Karpas-422 (cell line): ENCODE data around the gene RASSF1. TPM values are rescaled to one million over a fixed set of nuclear protein-coding genes. Genes with fewer than 3 reads are reported as not detected.
A peak's percentile ranks its signal among the peaks of the same experiment; 100 is the strongest.

ENCODE experiments used
- DNase-seq: peaks from one replicate; pipeline ENCODE4 v3.0.0-alpha.2; 2015
- H2AFZ ChIP-seq: fragments of 200-600 bp; sonication (generic); 2 replicates; pipeline ENCODE4 v1.6.1; 2014; ENCODE audit warnings: antibody characterized with exemption, low read length, mixed read lengths
- H3K27ac ChIP-seq: fragments of 200-600 bp; sonication (generic); 2 replicates; pipeline ENCODE4 v1.5.1; 2014; ENCODE audit warnings: mild to moderate bottlenecking, low read length, moderate library complexity
- H3K27me3 ChIP-seq: fragments of 200-600 bp; sonication (generic); 2 replicates; pipeline ENCODE4 v1.6.1; 2014; ENCODE audit warnings: low read length, mixed read lengths
- H3K36me3 ChIP-seq: fragments of 200-600 bp; sonication (generic); 2 replicates; pipeline ENCODE4 v1.6.1; 2014; ENCODE audit warnings: low read length, mixed read lengths; ENCODE audit not compliant: insufficient read depth
- H3K4me1 ChIP-seq: fragments of 200-600 bp; sonication (generic); 2 replicates; pipeline ENCODE4 v1.6.1; 2014; ENCODE audit warnings: mild to moderate bottlenecking, low read length, mixed read lengths
- H3K4me2 ChIP-seq: fragments of 200-600 bp; sonication (generic); 2 replicates; pipeline ENCODE4 v1.6.1; 2014; ENCODE audit warnings: low read length, low read depth, mild to moderate bottlenecking; ENCODE audit not compliant: poor library complexity, severe bottlenecking
- H3K4me3 ChIP-seq: fragments of 200-600 bp; sonication (generic); 2 replicates; pipeline ENCODE4 v1.5.1; 2014; ENCODE audit warnings: mild to moderate bottlenecking, antibody characterized with exemption, low read length, mixed read lengths
- H3K79me2 ChIP-seq: fragments of 200-600 bp; sonication (generic); 2 replicates; pipeline ENCODE4 v1.6.1; 2014; ENCODE audit warnings: mild to moderate bottlenecking, low read length, mixed read lengths
- H3K9ac ChIP-seq: fragments of 200-600 bp; sonication (generic); 2 replicates; pipeline ENCODE4 v1.6.0; 2014; ENCODE audit warnings: low read length
- H3K9me2 ChIP-seq: fragments of 200-600 bp; sonication (generic), shearing (Covaris generic); replicated peaks from 2 replicates; pipeline ENCODE4 v1.6.0; 2014; ENCODE audit warnings: mild to moderate bottlenecking, low read length, moderate library complexity; ENCODE audit not compliant: insufficient read depth
- H3K9me3 ChIP-seq: fragments of 300-700, 200-600 bp; sonication (generic); 2 replicates; pipeline ENCODE4 v1.6.1; 2014; ENCODE audit warnings: low read length, mixed read lengths
- H4K20me1 ChIP-seq: fragments of 200-600 bp; sonication (generic); 2 replicates; pipeline ENCODE4 v1.6.1; 2014; ENCODE audit warnings: mild to moderate bottlenecking, antibody characterized with exemption, low read length, low read depth; ENCODE audit not compliant: insufficient read depth
- total RNA-seq: library from RNA; depleted of rRNA; stranded (reverse); fragments of >200 nt; shearing (Covaris generic); gene quantifications from 2 replicates; pipeline ENCODE4 v1.2.3, GENCODE V29; 2014; ENCODE audit warnings: low replicate concordance

The RASSF1 gene
- total RNA-seq, 1 experiment from 2014 or later = 33.3 TPM

DNA sequence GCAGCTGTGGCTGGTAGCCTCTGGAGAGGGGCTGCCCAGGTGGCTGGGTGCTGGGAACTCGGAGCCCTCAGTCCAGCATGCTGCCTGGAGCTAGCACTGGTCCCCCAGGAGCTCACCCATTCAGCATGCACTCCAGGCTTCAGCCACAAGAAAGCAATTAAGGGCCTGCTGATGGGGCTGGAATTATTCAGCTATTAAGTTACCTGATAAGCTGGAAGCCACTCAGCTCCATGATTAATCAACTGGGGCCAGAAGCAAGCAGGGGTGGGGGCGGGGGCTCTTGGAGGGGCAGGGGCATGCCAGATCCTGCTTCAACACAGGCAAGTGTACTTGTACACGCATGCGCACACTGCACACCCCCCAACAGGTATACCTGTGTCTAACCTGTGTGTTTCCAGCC is 40.7 kb upstream of the RASSF1 start:
- no peaks in the 10 kb centered on the region for H3K9me2 ChIP-seq
- no peak overlapping the region for H3K27ac ChIP-seq
- no peaks in the 10 kb centered on the region for H3K9me3 ChIP-seq
- H3K27me3 ChIP-seq = no peaks in the 10 kb centered on the region
- no peak overlapping the region for H2AFZ ChIP-seq
- H3K9ac ChIP-seq = no peak overlapping the region
- no peaks in the 10 kb centered on the region for H3K36me3 ChIP-seq
- H3K79me2 ChIP-seq = no peaks in the 10 kb centered on the region
- H4K20me1 ChIP-seq = no peaks in the 10 kb centered on the region
- H3K4me3 ChIP-seq = no peak overlapping the region
- no peak overlapping the region for H3K4me2 ChIP-seq
- DNase-seq = no peak
- H3K4me1 ChIP-seq = no peaks in the 10 kb centered on the region

DNA sequence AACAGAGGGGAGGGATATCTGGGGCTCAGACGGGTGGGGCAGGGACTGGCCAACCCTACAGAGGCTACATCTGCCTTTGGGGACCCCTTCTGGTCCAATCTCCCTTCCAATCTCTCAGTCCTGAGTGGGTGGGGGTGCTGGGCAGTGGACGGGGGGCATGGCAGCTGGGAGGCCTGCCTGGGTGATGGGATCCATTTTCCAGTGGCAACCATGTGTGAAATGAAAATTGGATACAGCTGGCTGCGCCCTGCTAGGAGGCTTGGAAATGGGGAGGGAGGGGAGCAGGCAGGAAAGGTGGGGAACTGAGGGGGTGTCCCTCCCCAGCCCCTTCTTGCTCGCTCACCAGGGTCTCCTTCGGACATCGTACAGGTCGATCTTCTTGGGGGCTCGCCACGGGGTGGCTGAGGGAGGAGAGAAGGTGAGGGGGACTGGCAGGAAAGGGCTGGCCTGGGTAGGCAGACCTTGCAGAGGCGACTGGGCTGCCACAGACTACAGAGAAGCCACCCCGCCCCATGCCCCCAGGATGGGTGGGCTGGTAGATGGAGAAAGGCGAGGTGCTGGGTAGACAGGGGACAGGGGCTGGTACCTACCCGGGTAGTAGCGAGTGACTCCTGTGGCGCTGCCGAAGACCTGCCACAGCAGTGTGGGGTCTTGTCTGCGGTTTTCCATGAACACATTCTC is 39.9 kb upstream of the RASSF1 start:
- DNase-seq = no peak
- Histone ChIP-seq H3K9me3 (no peaks in the 10 kb centered on the region), H3K4me2 (no peak overlapping the region), H3K27ac (no peak overlapping the region), H3K79me2 (no peaks in the 10 kb centered on the region), H3K9ac (no peak overlapping the region), H3K36me3 (no peaks in the 10 kb centered on the region), H4K20me1 (no peaks in the 10 kb centered on the region), H3K9me2 (no peaks in the 10 kb centered on the region), H3K27me3 (no peaks in the 10 kb centered on the region), H3K4me1 (no peaks in the 10 kb centered on the region), H2AFZ (no peak overlapping the region), H3K4me3 (no peak overlapping the region)

DNA sequence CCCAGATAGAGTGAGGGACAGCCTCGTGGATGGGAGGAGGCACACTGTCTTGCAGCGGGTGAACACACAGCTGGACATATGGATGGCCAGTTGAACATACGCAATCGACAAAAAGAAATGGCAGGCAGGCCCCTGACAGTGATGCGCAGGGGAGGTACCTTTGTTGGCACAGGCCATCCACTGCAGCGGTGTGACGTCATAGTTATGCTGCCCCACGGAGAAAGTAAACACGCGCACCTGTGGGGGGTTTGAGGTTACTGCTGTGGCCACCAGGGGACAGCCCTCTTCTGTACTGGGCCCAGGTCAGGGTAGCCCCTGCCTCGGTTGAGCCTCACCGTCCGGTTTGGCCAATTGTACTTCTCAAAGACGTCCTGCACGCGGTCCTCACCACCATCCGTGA is 38.1 kb upstream of the RASSF1 start:
- Histone ChIP-seq H3K27ac (no peak overlapping the region), H3K9me2 (no peaks in the 10 kb centered on the region), H3K27me3 (no peaks in the 10 kb centered on the region), H2AFZ (no peak overlapping the region), H4K20me1 (no peaks in the 10 kb centered on the region), H3K9ac (no peak overlapping the region), H3K9me3 (no peaks in the 10 kb centered on the region), H3K79me2 (no peaks in the 10 kb centered on the region), H3K36me3 (no peaks in the 10 kb centered on the region), H3K4me2 (no peak overlapping the region), H3K4me3 (no peak overlapping the region), H3K4me1 (no peaks in the 10 kb centered on the region)
- no peak for DNase-seq

DNA sequence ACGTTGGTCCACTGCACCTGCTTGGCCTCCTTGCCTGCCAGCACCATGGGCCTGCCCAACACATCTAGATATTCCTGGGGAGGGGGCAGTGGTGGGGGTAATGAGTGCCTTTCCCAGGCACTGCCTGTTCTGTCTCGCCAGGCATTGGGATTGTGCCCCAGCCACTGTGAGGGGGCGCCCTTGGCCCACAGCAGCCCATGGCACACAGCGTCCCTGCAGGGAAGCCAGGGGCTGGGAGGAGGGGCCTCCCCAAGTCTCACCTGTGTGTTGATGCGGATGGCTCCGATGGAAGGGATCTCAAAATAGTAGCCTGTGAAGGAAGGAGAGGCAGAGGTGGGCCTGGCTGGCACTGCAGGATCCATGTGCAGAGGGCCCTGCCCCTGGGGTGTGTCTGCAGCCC is 37.4 kb upstream of the RASSF1 start:
- Histone ChIP-seq H3K9me3 (no peaks in the 10 kb centered on the region), H2AFZ (no peak overlapping the region), H3K27me3 (no peaks in the 10 kb centered on the region), H4K20me1 (no peaks in the 10 kb centered on the region), H3K36me3 (no peaks in the 10 kb centered on the region), H3K4me2 (no peak overlapping the region), H3K79me2 (no peaks in the 10 kb centered on the region), H3K27ac (no peak overlapping the region), H3K4me3 (no peak overlapping the region), H3K9ac (no peak overlapping the region), H3K9me2 (no peaks in the 10 kb centered on the region), H3K4me1 (no peaks in the 10 kb centered on the region)
- no peak for DNase-seq

DNA sequence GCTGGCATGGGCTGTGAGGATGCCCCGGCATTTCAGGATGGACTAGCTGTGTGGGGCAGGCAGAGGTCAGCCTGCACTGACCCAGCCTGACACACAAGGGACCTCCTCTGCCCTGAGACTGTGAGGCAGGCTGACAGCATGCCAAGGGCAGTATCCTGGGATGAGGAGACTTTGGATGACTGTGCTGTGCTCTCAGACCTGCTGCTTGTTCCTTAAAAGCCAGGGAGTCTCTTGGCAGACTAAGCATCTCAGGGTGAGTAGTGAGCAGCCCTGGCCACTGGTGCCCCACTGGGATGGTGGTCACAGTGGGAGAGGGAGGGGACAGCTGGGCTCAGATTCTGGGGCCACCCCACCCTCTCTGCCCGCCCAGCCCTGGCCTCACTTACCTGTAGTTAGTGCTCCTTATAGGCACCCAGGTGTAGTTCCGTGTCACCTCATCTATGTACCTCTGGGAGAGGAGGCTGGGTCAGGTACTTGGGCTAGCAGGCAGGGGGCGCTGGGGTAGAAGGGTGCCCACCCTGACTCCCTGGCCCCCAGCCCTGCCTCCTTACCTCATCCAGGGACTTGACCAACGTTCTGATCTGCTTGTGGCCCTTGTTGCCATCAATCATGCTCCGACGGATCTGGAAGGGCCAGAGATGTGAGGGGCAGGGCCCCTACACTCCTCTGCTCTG is 34.8 kb upstream of the RASSF1 start:
- H3K4me3 ChIP-seq = no peak overlapping the region
- H3K9ac ChIP-seq = no peak overlapping the region
- no peaks in the 10 kb centered on the region for H3K9me2 ChIP-seq
- peak; percentile 61 for DNase-seq
- no peaks in the 10 kb centered on the region for H3K36me3 ChIP-seq
- no peaks in the 10 kb centered on the region for H3K27me3 ChIP-seq
- no peak overlapping the region for H3K27ac ChIP-seq
- H4K20me1 ChIP-seq = no peaks in the 10 kb centered on the region
- H3K4me2 ChIP-seq = no peak overlapping the region
- H3K4me1 ChIP-seq = no peaks in the 10 kb centered on the region
- H3K9me3 ChIP-seq = no peaks in the 10 kb centered on the region
- no peak overlapping the region for H2AFZ ChIP-seq
- H3K79me2 ChIP-seq = no peaks in the 10 kb centered on the region

DNA sequence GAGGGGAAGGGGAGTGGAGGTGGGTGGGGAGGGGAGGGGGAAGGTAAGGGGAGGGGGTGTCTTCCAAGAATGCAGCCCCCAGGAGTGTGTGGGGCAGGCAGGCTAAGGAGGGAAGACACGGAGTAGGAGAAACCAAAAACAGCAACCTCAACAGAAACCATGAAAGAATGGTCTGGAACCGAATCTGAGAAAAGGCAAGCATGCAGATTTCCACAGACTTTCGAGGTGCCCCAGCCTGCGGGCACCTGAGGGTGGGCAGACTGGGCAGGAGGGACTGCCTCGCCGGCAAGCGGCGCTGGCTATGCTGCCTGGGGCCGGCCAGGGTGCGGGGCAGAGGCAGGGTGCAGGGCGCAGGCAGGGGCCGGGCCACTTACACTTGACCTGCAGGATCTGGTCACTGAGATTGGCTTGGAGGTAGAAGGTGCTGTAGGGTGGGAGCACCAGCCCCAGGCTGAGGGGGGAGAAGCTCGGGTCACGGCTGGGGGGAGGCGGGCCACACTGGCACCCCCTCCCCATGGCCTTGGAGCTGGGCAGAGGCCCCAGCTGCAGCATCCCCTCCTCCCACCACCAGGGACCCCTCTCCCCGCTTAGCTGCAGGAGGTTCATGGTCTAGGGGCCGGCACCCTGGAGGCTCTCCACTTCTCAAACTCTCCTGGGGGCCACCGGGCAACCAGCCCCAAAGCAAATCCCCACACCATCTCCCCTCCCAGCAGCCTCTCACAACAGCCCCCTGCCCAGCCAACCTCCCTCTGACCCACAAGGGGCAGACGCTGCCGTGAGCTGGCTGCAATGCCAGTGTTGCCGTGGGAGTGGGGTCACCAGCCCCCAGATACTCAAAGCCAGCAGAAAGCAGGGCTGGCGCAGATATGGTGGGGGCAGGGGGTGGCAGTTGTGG is 34.0 kb upstream of the RASSF1 start:
- H3K27ac ChIP-seq = no peak overlapping the region
- no peak overlapping the region for H2AFZ ChIP-seq
- no peaks in the 10 kb centered on the region for H3K36me3 ChIP-seq
- H3K9ac ChIP-seq = no peak overlapping the region
- H3K79me2 ChIP-seq = no peaks in the 10 kb centered on the region
- H3K4me2 ChIP-seq = no peak overlapping the region
- H4K20me1 ChIP-seq = no peaks in the 10 kb centered on the region
- H3K9me2 ChIP-seq = no peaks in the 10 kb centered on the region
- DNase-seq = peak; percentile 32
- no peaks in the 10 kb centered on the region for H3K9me3 ChIP-seq
- H3K4me1 ChIP-seq = no peaks in the 10 kb centered on the region
- H3K4me3 ChIP-seq = no peak overlapping the region
- H3K27me3 ChIP-seq = no peaks in the 10 kb centered on the region

DNA sequence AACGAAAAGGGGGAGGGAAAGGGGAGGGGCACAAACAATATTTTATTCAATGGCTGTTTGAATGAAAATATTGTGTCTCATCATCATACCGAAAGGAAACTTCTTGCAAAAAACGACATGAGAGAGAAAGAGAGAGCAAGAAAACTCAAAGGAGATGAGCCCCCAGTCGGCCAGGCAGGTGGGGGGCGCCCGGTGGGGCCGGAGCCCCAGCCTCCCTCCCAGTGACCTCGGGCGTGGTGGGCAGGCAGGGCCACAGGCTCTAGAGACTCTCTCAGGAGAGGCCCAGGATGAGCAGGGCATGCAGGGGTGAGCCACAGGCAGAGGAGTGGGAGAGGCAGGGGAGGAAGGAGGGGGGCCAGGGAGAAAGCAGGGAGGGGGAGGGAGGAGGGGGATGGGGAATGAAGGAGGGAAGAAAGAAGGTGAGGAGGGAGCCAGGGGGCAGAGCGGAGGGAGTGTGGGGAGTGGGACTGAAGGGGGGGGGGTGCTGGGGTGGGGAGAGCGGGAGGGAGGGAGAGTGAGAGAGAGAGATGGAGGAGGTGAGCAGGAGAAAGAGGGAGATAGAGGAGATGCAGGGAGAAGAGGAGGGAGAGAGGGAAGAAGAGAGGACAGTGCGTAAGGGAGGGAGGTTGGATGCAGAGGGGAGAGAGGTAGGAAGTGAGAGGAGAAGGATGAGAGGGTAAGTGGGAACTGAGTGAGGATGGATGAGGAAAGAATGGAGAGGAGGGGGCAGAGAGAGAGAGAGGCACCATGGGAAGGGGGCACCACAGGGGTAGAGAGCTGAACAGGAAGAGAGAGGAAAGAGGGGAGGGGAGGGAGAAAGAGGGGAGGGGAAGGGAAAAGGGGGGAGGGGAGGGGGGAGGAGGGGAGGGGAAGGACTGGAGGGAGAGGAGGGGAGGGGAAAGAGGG is 32.8 kb upstream of the RASSF1 start:
- H3K4me1 ChIP-seq = no peaks in the 10 kb centered on the region
- no peak overlapping the region for H2AFZ ChIP-seq
- no peak overlapping the region for H3K4me2 ChIP-seq
- H3K27me3 ChIP-seq = no peaks in the 10 kb centered on the region
- H4K20me1 ChIP-seq = no peaks in the 10 kb centered on the region
- DNase-seq = no peak
- H3K36me3 ChIP-seq = no peaks in the 10 kb centered on the region
- H3K9ac ChIP-seq = no peak overlapping the region
- no peaks in the 10 kb centered on the region for H3K9me2 ChIP-seq
- H3K27ac ChIP-seq = no peak overlapping the region
- H3K9me3 ChIP-seq = no peaks in the 10 kb centered on the region
- no peak overlapping the region for H3K4me3 ChIP-seq
- H3K79me2 ChIP-seq = no peaks in the 10 kb centered on the region
